Prostate gland (tissue), 2 donors: Measurements from ENCODE around the gene ZG16.
"Not testable (repeated sequence)": the region's sequence is repeated elsewhere in the genome, so short reads cannot be mapped to it uniquely, and the experiment has no call there.

Source experiments
- POLR2A ChIP-seq: fragments of 450-650 bp; IDR thresholded peaks from one replicate; pipeline ENCODE4 v1.6.1; 2016; ENCODE audit warnings: antibody characterized with exemption, mild to moderate bottlenecking
- TF ChIP-seq, protein P1 (sequence below), 4 experiments: fragments of 200-600 bp in 2 of 4; fragments of 450-650 bp in 2 of 4; sonication (generic) in 2 of 4; IDR thresholded peaks; 1 replicate in 3 of 4; 2 replicates in 1 of 4; pipeline ENCODE4 v1.5.1; 2016 to 2019; ENCODE audit warnings: antibody characterized with exemption in 4 of 4, mild to moderate bottlenecking in 2 of 4, moderate library complexity in 2 of 4

DNA sequence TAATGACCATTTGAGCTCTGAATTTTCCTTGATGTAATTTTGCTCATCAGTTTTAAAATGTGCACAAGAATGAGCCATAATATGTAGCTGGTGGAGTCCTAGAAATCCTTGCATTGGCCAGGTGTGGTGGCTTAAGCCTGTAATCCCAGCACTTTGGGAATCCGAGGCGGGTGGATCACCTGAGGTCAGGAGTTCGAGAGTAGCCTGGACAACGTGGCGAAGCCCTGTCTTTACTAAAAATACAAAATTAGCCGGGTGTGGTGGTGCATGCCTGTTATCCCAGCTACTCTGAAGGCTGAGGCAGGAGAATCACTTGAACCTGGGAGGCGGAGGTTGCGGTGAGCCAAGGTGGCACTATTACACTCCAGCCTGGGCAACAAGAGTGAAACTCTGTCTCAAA lies 21.0 kb upstream of the ZG16 start:
- TF ChIP-seq, protein P1, sequence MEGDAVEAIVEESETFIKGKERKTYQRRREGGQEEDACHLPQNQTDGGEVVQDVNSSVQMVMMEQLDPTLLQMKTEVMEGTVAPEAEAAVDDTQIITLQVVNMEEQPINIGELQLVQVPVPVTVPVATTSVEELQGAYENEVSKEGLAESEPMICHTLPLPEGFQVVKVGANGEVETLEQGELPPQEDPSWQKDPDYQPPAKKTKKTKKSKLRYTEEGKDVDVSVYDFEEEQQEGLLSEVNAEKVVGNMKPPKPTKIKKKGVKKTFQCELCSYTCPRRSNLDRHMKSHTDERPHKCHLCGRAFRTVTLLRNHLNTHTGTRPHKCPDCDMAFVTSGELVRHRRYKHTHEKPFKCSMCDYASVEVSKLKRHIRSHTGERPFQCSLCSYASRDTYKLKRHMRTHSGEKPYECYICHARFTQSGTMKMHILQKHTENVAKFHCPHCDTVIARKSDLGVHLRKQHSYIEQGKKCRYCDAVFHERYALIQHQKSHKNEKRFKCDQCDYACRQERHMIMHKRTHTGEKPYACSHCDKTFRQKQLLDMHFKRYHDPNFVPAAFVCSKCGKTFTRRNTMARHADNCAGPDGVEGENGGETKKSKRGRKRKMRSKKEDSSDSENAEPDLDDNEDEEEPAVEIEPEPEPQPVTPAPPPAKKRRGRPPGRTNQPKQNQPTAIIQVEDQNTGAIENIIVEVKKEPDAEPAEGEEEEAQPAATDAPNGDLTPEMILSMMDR (IDR thresholded peaks at IDR 0.05), result not testable (repeated sequence)
- TF ChIP-seq POLR2A, result not testable (repeated sequence)
